RWPE1 (cell line): ENCODE data around the gene SEMA6D.

ENCODE experiments used
- CTCF ChIA-PET: fragments of 350-600 bp; sonication (Branson Sonifier 250); formaldehyde crosslinking; extraction: SDS; loops from one replicate; lab custom pipeline; 2021; lab: Yijun Ruan, JAX
- POLR2A ChIA-PET: fragments of 400-600 bp; formaldehyde crosslinking; extraction: SDS; loops from one replicate; lab custom pipeline; 2020; ENCODE audit warnings: antibody characterized with exemption; ENCODE audit not compliant: low non-redundant PET; lab: Yijun Ruan, JAX
- DNase-seq: peaks from one replicate; pipeline ENCODE4 v3.0.0; 2012; ENCODE audit warnings: low spot score
- H3K27ac ChIP-seq: fragments of 450-650 bp; 2 replicates; pipeline ENCODE4 v1.5.1; 2017
- TF ChIP-seq, protein P1 (sequence below): fragments of 450-650 bp; conservative IDR thresholded peaks from 2 replicates; pipeline ENCODE4 v1.5.1; 2017; ENCODE audit warnings: low read depth, mild to moderate bottlenecking

SEMA6D gene

DNA sequence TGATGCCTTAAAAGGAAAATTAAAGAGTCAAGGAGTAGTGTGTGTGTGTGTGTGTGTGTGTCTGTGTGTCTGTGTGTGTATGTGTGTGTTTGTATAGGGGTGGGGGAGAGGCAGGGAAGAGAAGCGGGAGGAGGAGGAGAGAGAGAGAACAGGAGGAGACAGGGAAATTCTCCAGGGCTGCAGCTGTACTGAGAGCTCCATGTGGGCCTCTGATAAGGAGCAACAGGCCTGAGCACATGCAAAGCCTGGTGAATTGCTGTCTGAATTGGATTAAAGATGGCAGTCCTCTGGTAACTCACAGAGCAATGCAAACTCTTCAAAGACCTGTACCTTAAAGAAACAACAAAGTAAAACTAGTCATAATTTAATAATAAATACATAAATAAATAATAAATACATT, 70.6 kb downstream of the SEMA6D start:
- TF ChIP-seq, protein P1, sequence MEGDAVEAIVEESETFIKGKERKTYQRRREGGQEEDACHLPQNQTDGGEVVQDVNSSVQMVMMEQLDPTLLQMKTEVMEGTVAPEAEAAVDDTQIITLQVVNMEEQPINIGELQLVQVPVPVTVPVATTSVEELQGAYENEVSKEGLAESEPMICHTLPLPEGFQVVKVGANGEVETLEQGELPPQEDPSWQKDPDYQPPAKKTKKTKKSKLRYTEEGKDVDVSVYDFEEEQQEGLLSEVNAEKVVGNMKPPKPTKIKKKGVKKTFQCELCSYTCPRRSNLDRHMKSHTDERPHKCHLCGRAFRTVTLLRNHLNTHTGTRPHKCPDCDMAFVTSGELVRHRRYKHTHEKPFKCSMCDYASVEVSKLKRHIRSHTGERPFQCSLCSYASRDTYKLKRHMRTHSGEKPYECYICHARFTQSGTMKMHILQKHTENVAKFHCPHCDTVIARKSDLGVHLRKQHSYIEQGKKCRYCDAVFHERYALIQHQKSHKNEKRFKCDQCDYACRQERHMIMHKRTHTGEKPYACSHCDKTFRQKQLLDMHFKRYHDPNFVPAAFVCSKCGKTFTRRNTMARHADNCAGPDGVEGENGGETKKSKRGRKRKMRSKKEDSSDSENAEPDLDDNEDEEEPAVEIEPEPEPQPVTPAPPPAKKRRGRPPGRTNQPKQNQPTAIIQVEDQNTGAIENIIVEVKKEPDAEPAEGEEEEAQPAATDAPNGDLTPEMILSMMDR, result no peak
- DNase-seq, result no peak
- POLR2A ChIA-PET, result no interaction called here
- H3K27ac ChIP-seq, result no peak overlapping the region
- CTCF ChIA-PET, result no interaction called here

DNA sequence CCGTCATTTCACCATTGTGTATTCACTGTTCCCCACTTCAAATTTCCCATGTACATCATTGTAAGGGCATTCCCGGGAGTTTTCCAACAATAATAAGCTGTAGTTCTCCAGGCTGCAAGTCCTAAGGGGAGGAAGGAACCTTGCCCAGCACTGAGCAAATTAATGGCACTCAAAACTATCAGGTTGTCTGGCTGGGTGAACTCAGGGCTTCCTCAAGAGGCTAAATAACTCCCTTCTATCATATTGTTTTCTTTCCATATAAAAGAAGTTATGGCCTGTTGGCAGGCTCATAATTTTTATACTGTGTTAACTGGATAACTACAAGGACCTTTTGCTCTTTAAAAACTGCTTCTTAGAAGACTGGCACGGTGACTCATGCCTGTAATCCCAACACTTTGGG, 71.4 kb downstream of the SEMA6D start:
- DNase-seq, result no peak
- H3K27ac ChIP-seq, result no peak overlapping the region
- ChIA-PET POLR2A (no interaction called here), CTCF (no interaction called here)
- TF ChIP-seq, protein P1, result no peak

DNA sequence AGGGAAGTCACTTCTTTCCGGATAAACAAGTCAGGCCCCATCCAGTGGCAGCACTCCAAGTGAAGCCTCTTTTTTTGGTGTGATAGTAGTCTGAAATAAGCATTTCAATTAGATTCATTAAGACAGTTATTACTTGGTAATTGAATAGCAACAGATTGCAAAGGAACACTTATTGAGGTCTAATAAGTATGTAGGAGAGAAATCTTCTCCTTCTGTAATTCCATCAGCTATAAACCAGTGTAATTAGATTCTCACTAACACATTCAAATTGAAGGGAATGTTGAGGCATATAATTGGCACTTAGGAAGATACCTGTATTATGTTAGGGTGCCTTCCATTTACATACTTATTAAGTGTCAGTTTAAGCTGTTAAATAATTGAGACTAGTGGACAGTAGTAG, 73.9 kb downstream of the SEMA6D start:
- TF ChIP-seq, protein P1, result no peak
- DNase-seq, result no peak
- ChIA-PET CTCF (interaction anchor here (0.8 kb wide), 1 partner anchor 127 kb away, joined by 3 read pairs; no protein-coding TSS in a partner anchor), POLR2A (no interaction called here)
- H3K27ac ChIP-seq, result no peak overlapping the region

DNA sequence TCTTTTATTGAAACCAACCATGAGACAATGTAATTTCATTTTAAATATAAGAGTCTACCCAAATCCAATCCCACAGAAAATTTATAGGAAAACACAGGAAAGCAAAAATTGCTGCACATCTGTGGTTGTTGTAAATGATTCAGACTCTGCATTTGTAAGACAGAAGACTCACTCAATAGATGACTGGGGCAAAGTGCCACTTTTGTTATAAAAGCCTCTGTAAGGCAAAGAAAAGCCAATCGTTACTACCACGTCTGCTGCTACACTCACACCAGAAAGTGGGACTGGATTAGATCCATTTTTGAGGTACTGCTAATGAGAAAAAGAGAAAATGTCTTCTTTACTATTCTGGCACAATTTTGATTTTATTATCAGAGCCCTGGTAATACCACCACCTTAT, 74.9 kb downstream of the SEMA6D start:
- TF ChIP-seq, protein P1, result no peak
- no peak overlapping the region for H3K27ac ChIP-seq
- POLR2A ChIA-PET, result no interaction called here
- DNase-seq, result no peak
- CTCF ChIA-PET, result no interaction called here

DNA sequence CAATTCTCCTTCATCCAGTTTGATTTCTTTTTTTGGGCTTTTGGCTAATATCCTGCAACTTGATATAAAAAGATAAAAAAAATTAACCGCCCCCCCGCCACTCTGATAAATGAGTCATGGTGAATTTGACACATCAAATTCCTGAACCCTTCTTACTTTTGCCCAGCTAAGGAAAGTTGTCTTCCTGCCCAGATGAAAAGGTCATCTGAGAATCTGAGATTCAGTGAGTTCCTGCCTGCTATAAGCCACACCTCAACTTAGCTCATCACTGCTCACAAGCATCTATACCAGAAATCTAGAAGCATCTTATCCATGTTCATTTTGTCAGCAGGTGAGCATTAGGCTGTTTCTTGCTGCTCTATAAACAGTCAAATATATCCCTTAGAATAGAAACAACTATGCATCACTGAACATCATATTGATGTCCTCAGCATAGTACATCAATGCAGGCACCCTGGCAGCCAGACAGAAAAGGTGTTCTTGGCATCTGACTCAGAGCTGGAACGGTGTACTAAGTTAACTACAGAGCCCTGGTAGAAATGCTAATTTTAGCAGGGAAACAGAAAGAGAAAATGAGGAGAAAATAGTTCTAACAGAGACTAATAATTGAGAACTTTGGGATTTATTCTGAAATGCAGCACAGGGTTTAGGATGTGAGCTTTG, 77.1 kb downstream of the SEMA6D start:
- ChIA-PET CTCF (no interaction called here), POLR2A (no interaction called here)
- H3K27ac ChIP-seq, result no peak overlapping the region
- TF ChIP-seq, protein P1, result no peak
- DNase-seq, result peak; percentile 33

DNA sequence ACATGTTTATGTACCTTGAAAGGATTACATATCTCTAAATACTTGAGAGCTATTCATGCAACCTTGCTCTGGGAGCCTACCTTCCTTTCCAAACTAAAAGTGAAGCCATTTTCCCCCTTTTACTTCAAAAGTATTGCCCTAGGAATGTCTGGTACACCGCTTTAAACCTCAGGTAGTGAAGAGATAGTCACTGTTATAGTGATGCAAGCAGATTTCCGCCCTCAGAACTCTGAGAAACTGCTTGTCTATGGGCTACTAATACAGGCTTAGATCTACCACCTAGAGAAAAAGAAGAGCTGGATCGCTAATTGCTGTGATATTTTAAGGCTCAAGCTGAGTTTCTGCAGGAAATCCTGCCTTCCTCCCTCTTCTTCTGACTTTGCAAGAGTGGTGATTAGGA, 78.6 kb downstream of the SEMA6D start:
- ChIA-PET CTCF (no interaction called here), POLR2A (no interaction called here)
- TF ChIP-seq, protein P1, result no peak
- DNase-seq, result peak; percentile 23
- H3K27ac ChIP-seq, result no peak overlapping the region
